HepG2 (cell line): Measurements from ENCODE around the gene NREP. TPM values are rescaled to one million over a fixed set of nuclear protein-coding genes. Genes with fewer than 3 reads are reported as not detected.

ENCODE experiments used
- GATAD2A ChIP-seq: IDR thresholded peaks from 2 replicates; pipeline ENCODE4 v1.6.1; 2016
- HNF4A ChIP-seq: sonication (generic); formaldehyde crosslinking; IDR thresholded peaks from 2 replicates; pipeline ENCODE4 v1.4.0; 2020; ENCODE audit warnings: missing genetic modification reagents
- MYC ChIP-seq: sonication (generic); formaldehyde crosslinking; IDR thresholded peaks from 2 replicates; pipeline ENCODE4 v1.9.0; 2021; ENCODE audit warnings: missing genetic modification reagents, borderline replicate concordance
- ONECUT2 ChIP-seq: sonication (generic); formaldehyde crosslinking; IDR thresholded peaks from 2 replicates; pipeline ENCODE4 v1.4.0; 2020; ENCODE audit warnings: missing genetic modification reagents
- PRDM15 ChIP-seq: sonication (generic); formaldehyde crosslinking; IDR thresholded peaks from 2 replicates; pipeline ENCODE4 v1.4.0; 2020; ENCODE audit warnings: missing genetic modification reagents
- RARA ChIP-seq: IDR thresholded peaks from 2 replicates; pipeline ENCODE4 v1.6.1; 2016; ENCODE audit warnings: missing genetic modification reagents, missing compliant biosample characterization
- SOX13 ChIP-seq, 3 experiments: fragments of 450-650 bp in 1 of 3; sonication (generic) in 1 of 3; formaldehyde crosslinking in 1 of 3; IDR thresholded peaks in 2 of 3; conservative IDR thresholded peaks in 1 of 3; 2 replicates each; pipeline versions ENCODE4 v1.5.0 to v1.6.1; 2016 to 2020; ENCODE audit warnings: antibody characterized with exemption in 1 of 3, mild to moderate bottlenecking in 1 of 3, missing compliant biosample characterization in 1 of 3, missing genetic modification reagents in 1 of 3, moderate library complexity in 1 of 3
- YEATS4 ChIP-seq: sonication (generic); formaldehyde crosslinking; IDR thresholded peaks from 2 replicates; pipeline ENCODE4 v1.4.0; 2020; ENCODE audit warnings: missing genetic modification reagents, borderline replicate concordance
- ZNF441 ChIP-seq: sonication (generic); formaldehyde crosslinking; IDR thresholded peaks from 2 replicates; pipeline ENCODE4 v1.7.0; 2021; ENCODE audit warnings: missing genetic modification reagents, borderline replicate concordance
- ZNF484 ChIP-seq: sonication (generic); formaldehyde crosslinking; IDR thresholded peaks from 2 replicates; pipeline ENCODE4 v1.5.1; 2020; ENCODE audit warnings: mild to moderate bottlenecking, low read depth, missing genetic modification reagents, borderline replicate concordance
- ZNF644 ChIP-seq: IDR thresholded peaks from 2 replicates; pipeline ENCODE4 v1.6.1; 2016; ENCODE audit warnings: low read depth
- ZNF766 ChIP-seq: sonication (generic); formaldehyde crosslinking; IDR thresholded peaks from 2 replicates; pipeline ENCODE4 v1.5.0; 2020; ENCODE audit warnings: missing genetic modification reagents, borderline replicate concordance
- polyA plus RNA-seq, 8 experiments: library from polyadenylated mRNA; depleted of rRNA in 3 of 8; stranded (reverse) in 7 of 8; unstranded in 1 of 8; fragments of >200 nt; fragmentation: Illumina TruSeq in 4 of 8; extraction: Trizol in 4 of 8; gene quantifications; 2 replicates each; pipeline versions ENCODE4 v1.2.1 to v1.2.3, GENCODE V29; 2011 to 2016; ENCODE audit warnings: low read depth in 4 of 8, missing spikeins in 1 of 8, mixed read lengths in 1 of 8; ENCODE audit not compliant: insufficient read depth in 1 of 8
- total RNA-seq, 5 experiments: library from RNA; depleted of rRNA; stranded (reverse); fragments of >200 nt; fragmentation: Illumina TruSeq; extraction: Trizol; gene quantifications; 2 replicates each; pipeline ENCODE4 v1.2.3, GENCODE V29; 2016; ENCODE audit warnings: low read depth in 1 of 5

Gene NREP
- total and polyA plus RNA-seq, 2 of the 13 experiments (the other 11 are each of a cell fraction or from before 2014, with no cell fraction given), result 40.5 to 102 TPM

DNA sequence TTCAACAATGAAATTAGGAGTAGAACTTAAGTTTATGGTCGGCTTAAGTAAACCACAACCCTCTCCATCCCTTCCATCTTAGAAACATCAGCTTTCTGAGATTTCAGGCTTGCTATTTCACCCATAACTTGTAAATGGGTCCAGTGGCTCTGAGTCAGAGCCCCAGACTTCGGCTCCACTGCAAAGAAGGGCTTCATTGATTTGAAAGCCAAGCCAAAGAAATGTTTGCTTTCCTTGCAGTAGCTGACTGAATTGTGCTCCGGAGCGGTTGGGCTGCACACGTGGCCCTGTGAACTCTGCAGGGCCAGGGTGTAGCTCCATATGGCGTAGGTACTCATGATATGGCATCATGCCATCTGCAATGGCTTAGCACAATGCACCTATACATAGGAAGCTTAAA lies 57.0 kb downstream of the NREP start (continued):
- TF ChIP-seq SOX13 (IDR thresholded peaks at IDR 0.05), result no peak
- TF ChIP-seq SOX13 (CRISPR knock-in tag; conservative IDR thresholded peaks at IDR 0.05 in 1 of 2, IDR thresholded peaks at IDR 0.05 in 1 of 2), result 0 out of 4 replicates have a peak, but pooled peaks of 1 of the 2 experiments have one; percentile 6
- 0 out of 2 replicates have a peak, but pooled peaks have one; percentile 12 for TF ChIP-seq ZNF644 (CRISPR knock-in tag)
- 0 out of 2 replicates have a peak, but pooled peaks have one; percentile 27 for TF ChIP-seq YEATS4
- TF ChIP-seq ZNF766 (CRISPR knock-in tag), result peak; percentile 41; the same call in 1 of the 2 replicates
- peak; percentile 40; the same call in 1 of the 2 replicates for TF ChIP-seq GATAD2A (CRISPR knock-in tag)
- no peak for TF ChIP-seq PRDM15 (CRISPR knock-in tag)
- peak; percentile 52; the same call in 1 of the 2 replicates for TF ChIP-seq MYC (CRISPR knock-in tag)
- no peak for TF ChIP-seq ZNF484 (CRISPR knock-in tag)
- peak; percentile 38; the same call in 1 of the 2 replicates for TF ChIP-seq ONECUT2 (CRISPR knock-in tag)
- TF ChIP-seq RARA, result peak; percentile 25; the same call in 1 of the 2 replicates
- TF ChIP-seq ZNF441 (CRISPR knock-in tag), result 0 out of 2 replicates have a peak, but pooled peaks have one; percentile 57
- TF ChIP-seq HNF4A (CRISPR knock-in tag), result peak; percentile 25; the same call in 1 of the 2 replicates
